Glomerular visceral epithelial cell (primary cell): Measurements from ENCODE around the gene TFIP11.

ENCODE experiments used
- DNase-seq: peaks from one replicate; pipeline ENCODE4 v3.0.0-alpha.2; 2016; ENCODE audit errors: extremely low spot score

TFIP11 gene

DNA sequence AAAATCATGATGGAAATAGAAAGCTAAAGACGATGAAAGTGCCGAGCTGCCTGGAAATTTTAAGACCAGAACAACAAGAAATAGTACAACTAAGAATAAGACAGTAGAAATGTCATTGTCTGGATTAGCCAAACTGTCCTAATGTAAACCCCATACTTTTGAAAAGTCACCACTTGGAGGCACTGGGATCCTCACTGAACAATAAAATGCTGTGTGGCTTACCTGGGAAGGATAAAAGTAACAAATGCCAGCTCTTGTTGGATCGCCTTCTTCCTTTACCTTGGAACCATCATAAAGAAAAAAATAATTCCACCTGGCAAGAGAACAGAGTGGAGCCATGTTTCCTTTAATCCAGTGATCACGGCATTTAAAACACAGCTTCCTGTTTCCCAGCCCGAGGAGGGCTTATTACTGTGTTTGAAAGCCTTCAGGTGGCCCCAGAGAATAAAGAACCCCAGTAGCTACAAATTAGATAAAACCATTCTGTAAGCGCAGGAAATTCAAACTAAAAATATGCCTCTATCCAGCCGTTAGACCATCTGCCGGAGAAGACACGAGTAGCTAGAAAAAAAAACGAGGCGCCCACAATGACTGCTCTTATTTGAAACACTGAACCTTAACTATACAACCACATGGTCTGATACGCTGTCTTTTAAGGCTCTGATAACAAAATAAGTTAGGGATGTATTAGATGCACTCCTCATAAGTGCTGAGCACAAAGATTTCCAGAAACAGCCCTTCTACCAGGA, 33.1 kb downstream of the TFIP11 start:
- no peak for DNase-seq

DNA sequence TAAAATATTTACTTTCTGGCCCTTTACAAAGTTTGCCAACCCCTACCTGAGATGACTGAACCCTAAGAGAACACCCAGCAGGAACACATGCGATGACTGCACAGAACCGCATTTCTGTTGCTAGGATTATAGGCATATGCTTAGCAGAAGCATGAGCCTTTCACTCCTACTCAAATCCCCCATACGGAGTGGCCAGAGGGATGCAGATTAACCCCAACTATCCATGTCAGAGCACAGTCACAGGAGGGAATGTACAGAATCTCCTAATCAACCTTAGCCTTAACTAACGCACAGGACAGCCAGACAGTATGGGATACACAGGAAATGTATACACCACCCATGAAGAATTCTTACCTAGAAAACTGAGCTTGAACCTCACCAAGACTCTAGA, 34.9 kb downstream of the TFIP11 start:
- no peak for DNase-seq

DNA sequence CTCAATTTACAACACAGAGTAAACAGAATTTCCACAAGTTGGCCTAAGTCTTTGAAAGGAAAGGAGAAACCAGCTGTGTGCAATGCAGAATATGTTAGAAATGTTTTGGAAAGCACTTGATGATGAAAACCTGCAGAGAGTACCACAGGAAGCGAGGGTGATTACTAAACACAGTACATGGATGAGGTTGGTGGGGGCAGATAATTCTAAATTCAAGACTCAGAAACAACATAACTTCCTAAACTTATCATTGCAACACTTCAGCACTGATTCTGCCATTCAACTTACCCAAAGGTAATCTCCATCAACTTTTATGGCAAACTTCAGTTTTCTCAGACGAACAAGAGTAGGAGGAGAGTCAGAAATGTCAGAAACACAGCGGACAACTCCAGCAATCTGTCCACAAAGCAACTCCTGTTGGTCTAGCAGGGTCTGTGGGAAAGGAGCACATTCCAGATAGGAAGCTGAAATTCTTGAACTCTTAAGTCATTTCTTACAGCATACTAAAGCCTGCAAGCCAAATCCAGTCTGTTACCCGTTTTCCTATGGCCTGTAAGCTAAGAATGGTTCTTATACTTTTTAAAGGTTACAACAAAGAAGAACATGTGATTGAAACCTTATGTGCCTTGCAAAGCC, 35.5 kb downstream of the TFIP11 start:
- peak; percentile 79 for DNase-seq

DNA sequence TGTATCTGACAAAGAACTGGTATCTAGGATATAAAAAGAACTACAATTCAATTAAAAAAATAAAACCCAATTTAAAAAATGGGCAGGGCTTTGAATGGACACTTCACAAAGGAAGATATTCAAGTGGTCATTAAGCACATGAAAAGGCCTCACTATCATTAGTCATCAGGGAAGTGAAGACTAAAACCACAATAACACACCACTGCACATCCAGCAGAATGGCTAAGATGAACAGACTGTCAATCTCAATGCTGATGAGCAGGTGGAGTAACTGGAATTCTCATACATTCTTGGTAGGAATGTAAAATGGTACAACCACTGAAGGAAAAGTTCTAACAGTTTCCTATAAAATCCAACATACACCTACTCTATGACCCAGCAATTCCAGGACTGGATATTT, 37.6 kb downstream of the TFIP11 start:
- DNase-seq: peak; percentile 73

DNA sequence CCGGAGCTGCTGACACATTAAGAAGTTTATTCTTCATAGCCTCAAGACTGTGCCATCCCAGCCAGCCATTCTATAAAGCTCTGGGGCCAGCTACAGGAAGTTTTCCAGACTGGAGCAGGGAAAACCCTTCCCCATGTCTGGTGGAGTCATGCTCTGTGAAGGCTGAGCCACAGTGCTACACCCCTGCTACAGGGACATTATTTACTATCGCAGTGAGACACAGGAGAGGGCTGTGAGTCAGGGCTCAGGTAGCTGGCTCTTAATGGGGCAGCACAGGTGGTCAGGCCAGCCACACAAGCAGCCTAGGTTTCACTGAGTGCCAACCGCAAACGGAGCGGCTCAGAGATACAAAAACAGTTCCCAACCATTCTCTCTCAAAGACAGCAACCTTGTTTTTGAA, 40.8 kb downstream of the TFIP11 start:
- peak; percentile 96 for DNase-seq

DNA sequence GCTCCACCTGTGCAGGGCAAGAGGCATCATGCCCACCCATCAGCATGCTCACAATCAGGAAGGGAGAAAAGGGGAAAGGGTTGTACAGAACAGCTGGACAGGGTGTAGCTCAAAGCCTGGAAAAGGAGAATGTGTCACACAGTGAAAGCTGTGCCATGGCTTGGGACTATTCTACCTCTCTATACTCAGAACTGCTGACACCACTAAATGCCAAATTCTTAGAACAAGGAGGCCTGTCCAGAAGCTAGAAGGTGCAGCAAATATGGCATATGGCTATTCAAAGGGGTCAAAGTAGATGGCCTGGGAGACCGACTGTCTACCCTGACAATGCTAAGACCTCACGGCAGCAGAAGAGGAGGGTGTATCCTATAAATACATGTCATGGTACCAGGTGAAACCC, 41.5 kb downstream of the TFIP11 start:
- no peak for DNase-seq

DNA sequence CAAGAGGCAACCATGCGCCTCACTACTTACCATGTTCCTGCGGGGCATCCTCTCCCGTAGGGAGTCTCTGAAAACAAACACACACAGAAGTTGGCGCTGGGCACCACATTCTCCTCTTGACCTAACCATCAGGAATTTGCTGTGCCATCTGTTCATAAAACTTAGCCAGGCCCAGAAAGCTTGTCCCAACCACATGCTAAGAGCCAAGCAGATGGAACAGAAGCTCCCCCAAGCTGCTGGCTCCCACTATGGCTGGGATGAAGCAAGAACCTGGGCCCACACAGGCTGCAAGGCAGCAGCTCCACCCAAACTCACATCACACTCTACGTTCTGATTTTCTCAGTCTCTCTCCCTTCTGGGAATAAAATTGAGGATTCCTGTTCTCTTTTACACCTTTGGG, 46.1 kb downstream of the TFIP11 start:
- DNase-seq: no peak

DNA sequence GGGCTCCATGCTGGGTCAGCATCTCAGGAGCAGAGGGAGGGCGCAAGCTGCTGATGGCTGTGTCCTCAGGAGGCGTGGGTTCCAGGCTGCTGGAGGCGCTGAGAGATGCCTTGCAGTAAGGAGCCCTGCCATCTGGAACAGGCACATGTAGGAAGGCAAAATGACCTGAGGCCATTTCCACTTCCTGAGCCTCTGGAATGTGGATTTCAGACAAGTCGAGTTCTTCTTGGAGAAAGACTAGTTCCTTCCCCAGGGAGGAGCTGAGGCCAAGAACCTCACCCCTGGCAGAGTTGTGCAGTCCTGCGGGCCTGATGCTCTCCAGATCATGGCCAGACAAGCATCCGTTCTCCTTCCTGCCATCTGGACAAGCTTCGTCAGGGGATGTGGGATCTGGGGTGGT, 48.0 kb downstream of the TFIP11 start:
- no peak for DNase-seq

DNA sequence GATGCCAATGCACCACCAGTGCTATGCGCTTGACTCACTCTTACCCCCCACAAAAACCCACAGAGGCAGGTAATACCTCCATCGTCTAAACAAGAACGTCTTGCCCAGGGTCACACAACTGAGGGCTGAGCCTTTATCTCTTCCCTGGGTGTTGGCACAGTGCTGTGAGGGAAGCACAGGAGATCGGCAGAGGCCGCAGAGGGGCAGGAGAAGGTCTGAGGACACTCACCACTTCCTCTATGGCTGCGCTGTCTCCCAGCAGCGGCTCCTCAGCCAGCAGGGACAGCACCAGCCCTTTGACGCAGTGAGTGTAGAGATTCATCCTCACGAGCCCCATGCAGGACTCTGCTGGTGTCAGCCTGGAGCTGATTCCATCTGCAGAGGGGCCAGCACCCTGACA, 48.6 kb downstream of the TFIP11 start:
- DNase-seq: no peak

DNA sequence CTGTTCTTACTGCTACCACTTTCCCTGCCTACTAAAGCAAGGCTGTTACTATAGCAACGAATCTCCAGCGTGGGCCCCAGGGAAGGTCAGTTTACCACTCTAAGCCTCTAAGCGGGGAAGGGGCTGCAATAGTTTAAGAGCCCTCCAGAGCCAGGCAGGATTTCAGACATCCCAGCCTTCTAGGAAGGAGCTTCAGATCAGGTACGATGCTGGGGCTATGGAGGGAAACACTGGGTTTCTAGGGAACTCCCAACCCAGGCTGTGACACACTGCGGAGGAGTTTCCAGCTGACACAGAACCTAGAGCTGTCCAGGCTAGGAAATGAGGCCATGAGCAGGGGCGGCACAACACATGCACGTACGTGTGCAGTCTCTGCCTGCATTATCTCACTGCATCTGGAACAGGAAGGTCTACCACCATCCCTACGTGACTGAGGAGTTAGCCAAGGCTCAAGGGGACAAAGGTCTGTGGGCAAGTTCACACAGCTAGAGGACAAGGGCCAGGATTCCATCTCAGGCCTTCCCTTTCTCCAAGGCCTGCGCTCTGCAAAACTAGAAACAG, 49.1 kb downstream of the TFIP11 start:
- no peak for DNase-seq

DNA sequence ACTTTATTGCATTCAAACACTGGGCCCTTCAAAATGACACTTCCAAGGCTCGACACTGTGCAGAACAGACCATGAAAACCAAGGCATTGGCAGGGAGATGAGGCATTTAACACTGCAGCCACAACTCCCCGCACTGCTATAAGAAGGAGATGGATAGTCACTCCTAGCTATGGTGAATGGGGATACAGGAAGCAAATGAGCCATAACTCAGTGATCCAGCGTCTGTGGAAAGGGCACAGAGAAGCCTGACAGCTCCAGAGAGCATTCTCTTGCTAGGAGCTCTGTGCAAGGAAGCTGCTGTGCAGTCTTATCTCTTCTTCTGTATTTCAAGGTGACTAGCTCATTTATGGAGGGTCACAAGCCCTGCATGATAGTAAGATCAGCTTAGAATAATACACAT, 49.6 kb downstream of the TFIP11 start:
- DNase-seq: no peak

DNA sequence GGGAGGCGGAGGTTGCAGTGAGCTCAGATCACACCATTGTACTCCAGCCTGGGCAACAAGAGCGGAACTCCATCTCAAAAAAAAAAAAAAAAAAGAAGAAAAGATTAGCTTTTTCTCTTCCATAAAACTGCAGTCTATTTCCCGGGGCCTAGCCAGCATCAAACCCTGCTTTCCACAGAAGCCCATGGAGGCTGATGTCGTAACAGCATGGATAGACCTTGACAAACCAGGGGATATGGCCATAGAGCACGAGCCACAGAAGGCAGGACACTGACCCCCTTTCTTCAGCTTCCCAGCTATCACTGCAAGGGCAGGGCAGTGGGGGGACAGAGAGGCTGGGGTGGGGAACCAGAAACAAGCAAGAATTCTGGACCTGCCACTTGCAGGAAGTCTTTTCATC, 50.2 kb downstream of the TFIP11 start:
- DNase-seq: no peak

DNA sequence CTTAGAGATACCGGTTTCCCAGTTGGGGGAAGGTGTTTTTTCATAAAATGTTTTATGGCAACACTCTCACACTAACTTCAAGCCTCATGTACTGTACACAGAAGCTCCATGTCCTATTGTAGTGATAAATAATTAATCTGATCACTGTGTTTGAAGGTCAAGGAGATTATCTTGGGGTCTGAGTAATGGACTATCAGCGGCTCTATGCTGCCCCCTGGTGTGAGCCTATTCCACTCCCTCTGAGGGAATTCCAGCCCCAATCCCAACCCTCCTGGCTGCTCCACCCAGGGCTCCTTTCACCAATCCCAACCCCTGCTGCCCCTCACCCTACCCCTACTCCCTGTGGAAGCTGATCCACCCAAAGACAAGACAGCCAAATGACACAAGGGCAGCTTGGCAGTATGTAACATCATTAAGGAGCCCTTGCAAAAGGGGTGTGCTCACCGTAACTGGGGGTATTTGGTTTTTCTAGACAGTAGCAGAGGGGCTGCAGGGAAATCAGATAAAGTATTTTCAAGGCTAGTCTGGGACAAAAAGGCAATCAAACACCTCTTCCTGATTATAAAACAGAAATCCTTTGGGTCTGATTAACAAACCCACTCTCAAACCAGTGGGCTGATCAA, 51.0 kb downstream of the TFIP11 start:
- peak; percentile 59 for DNase-seq

DNA sequence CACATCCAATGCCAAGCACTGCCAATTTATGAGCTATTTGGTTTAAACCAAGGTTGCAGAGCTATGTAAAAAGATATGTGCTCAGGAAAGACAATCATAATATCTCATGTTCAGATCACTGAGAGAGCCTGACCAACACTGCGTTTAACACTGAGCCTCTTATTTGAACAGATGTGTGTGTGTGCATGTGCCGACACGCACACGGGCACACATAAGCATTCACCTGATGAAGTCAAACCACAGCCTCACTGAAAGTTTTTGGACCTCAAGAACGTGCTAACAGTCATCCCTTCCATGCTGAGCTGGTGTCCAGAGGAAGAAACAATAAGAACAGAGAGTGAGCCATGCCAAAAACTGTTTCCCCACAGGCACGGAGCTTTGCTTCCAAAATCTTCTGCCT, 52.1 kb downstream of the TFIP11 start:
- DNase-seq: no peak

DNA sequence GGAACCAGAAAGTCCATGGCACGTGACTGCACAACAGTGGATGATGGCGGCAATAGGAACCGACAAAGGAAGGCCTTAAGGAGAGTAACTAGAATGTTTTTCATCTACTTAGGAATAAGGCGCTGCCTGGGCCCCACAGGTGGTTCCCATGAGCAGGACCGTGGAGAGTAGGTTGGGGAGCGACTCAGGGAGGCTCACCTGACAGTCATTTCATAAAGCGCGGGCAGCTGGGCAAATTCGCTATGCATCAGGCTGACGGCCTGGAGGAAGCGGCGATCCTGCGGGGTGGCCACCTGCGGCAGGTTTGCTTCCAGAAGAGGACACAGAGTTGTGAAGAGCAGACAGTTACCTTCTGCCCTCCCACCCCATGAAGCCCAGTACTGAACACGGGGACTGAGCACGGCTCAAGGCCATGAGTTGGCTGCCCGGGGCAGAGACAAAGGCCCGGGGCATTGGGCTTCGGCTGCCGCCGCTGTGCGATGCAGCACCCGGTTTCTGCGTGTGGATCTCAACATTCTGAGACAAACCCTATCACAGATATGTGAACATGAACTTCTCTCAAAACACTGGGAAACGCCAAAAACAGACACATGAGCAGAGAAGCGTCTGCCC, 54.5 kb downstream of the TFIP11 start:
- DNase-seq: no peak

DNA sequence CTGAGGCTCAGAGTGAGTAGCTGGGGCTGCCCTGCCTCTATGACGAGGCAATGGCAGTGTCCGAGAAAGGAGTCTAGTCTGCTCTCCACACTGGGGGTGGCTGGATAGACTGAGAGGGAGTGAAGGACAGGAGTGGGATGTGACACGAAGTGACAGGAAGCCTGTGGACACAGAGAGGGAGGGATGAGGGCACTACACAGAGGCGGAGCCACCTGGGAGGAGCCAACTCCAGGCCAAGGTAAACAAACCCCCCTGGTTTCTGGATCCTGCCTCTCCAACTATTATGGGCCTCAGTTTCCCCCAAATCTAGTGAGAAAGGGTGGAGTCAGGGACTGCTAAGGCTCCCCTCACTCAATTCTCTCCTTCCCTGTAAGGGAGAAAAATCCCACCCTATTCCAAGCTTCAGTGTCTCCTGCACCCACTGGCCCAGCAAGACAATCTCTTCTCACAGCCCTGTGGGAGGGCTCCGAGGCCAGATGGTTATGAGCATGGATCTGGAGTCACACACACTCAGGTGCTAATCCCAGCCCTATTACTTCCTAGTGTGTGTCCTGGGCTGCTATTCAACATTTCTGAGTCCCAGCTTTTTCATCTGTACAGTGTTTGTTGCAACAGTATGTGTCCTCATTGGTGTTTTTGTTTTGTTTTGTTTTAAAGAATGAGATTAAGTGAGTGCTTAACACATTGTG, 58.3 kb downstream of the TFIP11 start:
- no peak for DNase-seq

DNA sequence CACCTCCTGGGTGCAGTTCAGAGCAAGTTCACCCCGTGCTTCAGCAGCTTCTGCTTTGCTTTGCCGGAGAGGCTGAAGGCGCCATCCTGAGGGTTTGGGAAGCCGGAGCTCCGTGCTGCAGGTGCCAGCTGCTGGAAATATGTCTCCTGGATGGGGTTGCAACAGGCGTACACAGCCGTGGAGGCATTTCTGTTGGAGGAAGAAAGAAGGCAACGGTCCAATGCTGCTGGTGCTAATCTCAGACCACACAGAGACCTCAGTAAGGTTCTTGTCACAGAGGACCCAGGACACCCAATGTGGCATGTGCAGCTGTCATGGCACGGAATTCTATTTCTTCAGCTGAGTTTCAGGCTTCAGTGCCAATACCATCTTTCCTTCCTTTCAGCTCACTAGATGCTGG, 59.1 kb downstream of the TFIP11 start:
- no peak for DNase-seq

DNA sequence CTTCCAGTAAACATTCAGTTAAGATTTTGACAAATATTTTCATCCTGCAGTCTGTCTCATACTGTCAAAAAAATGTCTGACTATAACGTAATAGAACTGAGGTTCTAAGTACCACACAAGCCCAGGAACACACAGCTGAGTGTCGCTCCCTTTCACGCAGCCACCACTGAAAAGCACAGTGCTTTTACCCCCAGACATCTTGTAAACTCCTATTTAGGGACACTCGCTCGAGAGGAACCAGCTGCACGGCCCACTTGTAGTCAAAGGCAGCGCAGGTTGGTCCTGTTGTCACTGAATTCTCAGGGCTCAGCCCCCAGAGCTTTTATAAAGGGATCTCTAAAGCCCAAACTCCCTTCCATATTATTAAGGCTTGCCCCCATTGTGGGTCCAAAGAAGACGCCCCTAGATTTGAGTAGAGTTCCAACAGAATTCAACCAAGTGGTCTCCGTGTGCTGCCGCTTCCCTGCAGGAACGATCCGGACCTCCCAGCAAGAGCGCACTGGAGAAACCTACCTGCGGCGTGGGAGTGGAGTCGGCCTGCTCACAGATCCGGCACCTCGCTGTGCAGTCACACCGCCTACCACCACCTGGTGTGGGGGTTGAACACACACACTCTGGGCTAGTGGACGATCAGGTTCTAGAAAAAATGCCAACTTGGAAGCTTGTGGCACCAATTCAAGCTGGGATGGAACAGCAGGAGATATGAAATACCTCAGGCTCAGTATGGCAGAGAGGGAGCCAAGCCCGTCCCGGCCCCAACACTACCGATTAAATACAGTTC, 59.8 kb downstream of the TFIP11 start:
- DNase-seq: no peak

DNA sequence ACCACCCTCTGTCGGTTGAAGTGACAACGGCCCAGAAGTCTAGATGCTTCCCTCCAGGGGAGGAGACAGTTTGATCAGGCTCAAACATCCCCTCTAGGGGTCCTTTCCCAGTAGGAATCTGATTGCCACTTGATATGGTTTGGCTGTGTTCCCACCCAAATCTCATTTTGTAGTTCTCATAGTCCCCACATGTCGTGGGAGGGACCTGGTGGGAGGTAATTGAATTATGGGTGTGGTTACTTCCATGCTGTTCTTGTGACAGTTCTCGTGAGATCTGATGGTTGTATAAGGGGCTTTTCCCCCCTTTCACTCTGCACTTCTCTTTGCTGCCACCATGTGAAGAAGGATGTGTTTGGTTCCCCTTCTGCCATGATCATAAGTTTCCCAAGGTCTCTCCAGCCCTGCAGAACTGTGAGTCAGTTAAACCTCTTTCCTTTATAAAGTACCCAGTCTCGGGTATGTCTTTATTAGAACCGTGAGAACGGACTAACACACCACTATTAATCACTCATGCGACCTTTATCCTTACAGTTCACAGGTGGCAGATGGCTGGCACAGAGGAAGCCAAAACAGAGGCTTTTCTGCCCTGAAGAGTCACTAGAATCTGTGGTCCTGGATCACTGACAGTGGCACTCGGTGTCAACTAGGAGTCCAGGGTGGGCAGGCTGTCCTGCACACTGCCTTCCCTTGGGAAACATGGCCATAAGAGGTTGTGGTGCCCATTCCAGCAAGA, 61.7 kb downstream of the TFIP11 start:
- DNase-seq: no peak

DNA sequence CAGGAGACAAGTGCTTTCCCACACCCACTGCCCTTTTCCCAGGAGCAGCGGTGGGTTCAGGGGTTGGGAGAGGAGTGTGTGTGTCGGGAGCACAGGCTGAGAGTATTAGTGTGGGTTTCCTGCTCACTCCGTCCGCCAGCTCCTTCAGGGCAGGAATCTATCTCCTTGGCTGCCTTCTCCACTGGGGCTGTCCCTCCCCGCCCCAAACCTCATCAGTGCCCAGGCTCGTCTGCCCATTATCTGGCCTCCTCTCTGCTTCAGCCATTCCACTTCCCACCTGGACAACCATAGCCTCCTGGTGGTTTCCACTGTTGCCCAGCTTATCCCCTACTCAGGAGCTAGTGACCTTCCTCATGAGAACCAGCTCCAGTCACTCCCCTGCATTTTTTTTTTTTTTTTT, 63.3 kb downstream of the TFIP11 start:
- DNase-seq: no peak

DNA sequence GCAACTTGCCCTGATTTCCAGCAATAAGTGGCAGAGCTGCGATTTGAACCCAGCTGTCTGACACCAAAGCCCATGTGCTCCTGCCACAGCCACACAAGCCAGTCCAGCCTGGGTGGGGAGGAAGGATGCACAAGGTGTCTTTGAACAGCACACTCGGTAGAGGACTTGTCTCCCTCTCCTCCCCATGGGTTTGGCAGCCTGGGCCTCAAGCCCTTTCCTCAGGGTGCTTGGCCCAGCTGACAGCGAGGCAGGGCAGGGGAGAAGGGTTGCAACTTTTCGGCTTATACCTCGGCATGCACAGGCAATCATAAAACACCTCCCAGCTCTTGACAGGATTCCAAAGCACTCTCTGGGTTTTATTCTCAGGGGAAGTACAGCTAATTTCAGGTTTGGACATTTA, 63.9 kb downstream of the TFIP11 start:
- no peak for DNase-seq
